ENCODE measurements around the gene SP100. TPM values are rescaled to one million over a fixed set of nuclear protein-coding genes. Genes with fewer than 3 reads are reported as not detected.

SP100 gene
- total and polyA plus RNA-seq, 5 donors from 2014 or later: 116 to 335 (median 123) TPM

GRCh38 chr2:230541934-230542380 lies 126.0 kb downstream of the SP100 start:
- ATAC-seq (ENCODE audit: low read depth in 2 of 2): no peak
- H3K27ac ChIP-seq (ENCODE audit: insufficient read depth, low read length, poor library complexity, severe bottlenecking): no peak overlapping the region
- no peaks in the 10 kb centered on the region for H3K27me3 ChIP-seq (ENCODE audit: control insufficient read depth, insufficient read depth, low read length)
- peaks cover 0 to 15% (median 0%) of the 10 kb centered on the region in 7 donors for H3K9me3 Mint-ChIP-seq
- H3K27me3 Mint-ChIP-seq: no peaks in the 10 kb centered on the region
- H3K4me3 Mint-ChIP-seq: no peak overlapping the region
- H3K36me3 Mint-ChIP-seq: peaks cover 67% of the 10 kb centered on the region
- H3K4me3 ChIP-seq (ENCODE audit: low read depth, low read length): no peak overlapping the region
- H3K36me3 ChIP-seq (ENCODE audit: control insufficient read depth, insufficient read depth, low read length): peaks cover 37% of the 10 kb centered on the region
- H3K9me3 ChIP-seq (ENCODE audit: control insufficient read depth in 2 of 2, low read length in 2 of 2): no peaks in the 10 kb centered on the region
- no peaks in the 10 kb centered on the region for H3K4me1 ChIP-seq (ENCODE audit: control insufficient read depth, insufficient read depth, low read length, poor library complexity, severe bottlenecking)
- peak overlapping the region in 1 of 3 donors; percentile 6 for H3K27ac Mint-ChIP-seq
- H3K4me1 Mint-ChIP-seq: peaks cover 4 to 14% (median 10%) of the 10 kb centered on the region in 4 donors
- DNase-seq: peak in 1 of 3 donors; percentile 16

- H3K4me3 Mint-ChIP-seq: no peak overlapping the region
- H3K9me3 Mint-ChIP-seq: peaks cover 0 to 15% (median 0%) of the 10 kb centered on the region in 7 donors
- no peaks in the 10 kb centered on the region for H3K4me1 ChIP-seq (ENCODE audit: control insufficient read depth, insufficient read depth, low read length, poor library complexity, severe bottlenecking)
- no peak overlapping the region for H3K4me3 ChIP-seq (ENCODE audit: low read depth, low read length)
- H3K27ac Mint-ChIP-seq: no peak overlapping the region
- no peaks in the 10 kb centered on the region for H3K9me3 ChIP-seq (ENCODE audit: control insufficient read depth in 2 of 2, low read length in 2 of 2)
- peaks cover 71% of the 10 kb centered on the region for H3K36me3 Mint-ChIP-seq
- H3K27me3 ChIP-seq (ENCODE audit: control insufficient read depth, insufficient read depth, low read length): no peaks in the 10 kb centered on the region
- H3K27me3 Mint-ChIP-seq: no peaks in the 10 kb centered on the region
- H3K4me1 Mint-ChIP-seq: peaks cover 4 to 11% (median 6%) of the 10 kb centered on the region in 4 donors
- ATAC-seq (ENCODE audit: low read depth in 2 of 2) (no peak), DNase-seq (no peak)
- H3K27ac ChIP-seq (ENCODE audit: insufficient read depth, low read length, poor library complexity, severe bottlenecking): no peak overlapping the region
- H3K36me3 ChIP-seq (ENCODE audit: control insufficient read depth, insufficient read depth, low read length): peaks cover 37% of the 10 kb centered on the region
Observed at GRCh38 chr2:230542751-230543150, 126.8 kb downstream of the SP100 start.

DNA sequence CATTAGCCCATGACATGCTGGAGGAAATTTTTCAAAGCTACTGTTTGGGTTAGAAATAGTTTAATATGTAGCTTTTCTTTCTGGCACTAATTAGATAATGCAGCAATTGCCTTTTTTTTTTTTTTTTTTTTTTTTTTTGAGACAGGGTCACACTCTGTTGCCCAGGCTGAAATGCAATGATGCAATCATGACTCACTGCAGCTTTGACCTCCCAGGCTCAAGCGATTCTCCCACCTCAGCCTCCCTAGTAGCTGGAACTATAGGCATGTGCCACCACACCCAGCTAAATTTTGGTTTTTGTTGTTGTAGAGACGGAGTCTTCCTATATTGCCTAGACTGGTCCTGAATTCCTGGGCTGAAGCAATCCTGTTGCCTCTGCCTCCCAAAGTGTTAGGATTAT lies 136.2 kb downstream of the SP100 start:
- Histone ChIP-seq H3K4me3 (ENCODE audit: low read depth, low read length) (no peak overlapping the region), H3K27ac (ENCODE audit: insufficient read depth, low read length, poor library complexity, severe bottlenecking) (no peak overlapping the region), H3K4me1 (ENCODE audit: control insufficient read depth, insufficient read depth, low read length, poor library complexity, severe bottlenecking) (no peaks in the 10 kb centered on the region), H3K27me3 (ENCODE audit: control insufficient read depth, insufficient read depth, low read length) (no peaks in the 10 kb centered on the region), H3K36me3 (ENCODE audit: control insufficient read depth, insufficient read depth, low read length) (no peaks in the 10 kb centered on the region), H3K9me3 (ENCODE audit: control insufficient read depth in 2 of 2, low read length in 2 of 2) (no peaks in the 10 kb centered on the region)
- Mint-ChIP-seq H3K9me3 (peaks cover 0 to 10% (median 2%) of the 10 kb centered on the region in 7 donors), H3K27ac (no peak overlapping the region), H3K4me3 (no peak overlapping the region), H3K36me3 (peaks cover 4% of the 10 kb centered on the region), H3K4me1 (peaks cover 14 to 19% (median 15%) of the 10 kb centered on the region in 4 donors), H3K27me3 (peaks cover 4% of the 10 kb centered on the region)
- no peak for ATAC-seq (ENCODE audit: low read depth in 2 of 2)
- no peak for DNase-seq

GRCh38 chr2:230557065-230557464 lies 141.1 kb downstream of the SP100 start:
- Mint-ChIP-seq H3K4me3 (no peak overlapping the region), H3K9me3 (peaks cover 1 to 12% (median 6%) of the 10 kb centered on the region in 7 donors), H3K36me3 (no peaks in the 10 kb centered on the region), H3K4me1 (peaks cover 12 to 24% (median 14%) of the 10 kb centered on the region in 4 donors), H3K27ac (peak overlapping the region in 1 of 3 donors; percentile 33), H3K27me3 (peaks cover 16% of the 10 kb centered on the region)
- ATAC-seq (ENCODE audit: low read depth in 2 of 2) (no peak), DNase-seq (no peak)
- Histone ChIP-seq H3K4me1 (ENCODE audit: control insufficient read depth, insufficient read depth, low read length, poor library complexity, severe bottlenecking) (no peaks in the 10 kb centered on the region), H3K36me3 (ENCODE audit: control insufficient read depth, insufficient read depth, low read length) (no peaks in the 10 kb centered on the region), H3K4me3 (ENCODE audit: low read depth, low read length) (no peak overlapping the region), H3K27ac (ENCODE audit: insufficient read depth, low read length, poor library complexity, severe bottlenecking) (no peak overlapping the region), H3K9me3 (ENCODE audit: control insufficient read depth in 2 of 2, low read length in 2 of 2) (no peaks in the 10 kb centered on the region), H3K27me3 (ENCODE audit: control insufficient read depth, insufficient read depth, low read length) (no peaks in the 10 kb centered on the region)

GRCh38 chr2:230564805-230565779 lies 149.1 kb downstream of the SP100 start:
- no peak overlapping the region for H3K4me3 Mint-ChIP-seq
- H3K27ac ChIP-seq (ENCODE audit: insufficient read depth, low read length, poor library complexity, severe bottlenecking): no peak overlapping the region
- H3K4me1 Mint-ChIP-seq: peaks cover 2 to 9% (median 5%) of the 10 kb centered on the region in 4 donors
- H3K36me3 Mint-ChIP-seq: no peaks in the 10 kb centered on the region
- H3K9me3 ChIP-seq (ENCODE audit: control insufficient read depth in 2 of 2, low read length in 2 of 2): peaks cover 0 to 4% of the 10 kb centered on the region in 2 experiments
- DNase-seq: no peak
- peaks cover 0 to 5% (median 2%) of the 10 kb centered on the region in 7 donors for H3K9me3 Mint-ChIP-seq
- peak overlapping the region in 1 of 3 donors; percentile 29 for H3K27ac Mint-ChIP-seq
- no peaks in the 10 kb centered on the region for H3K36me3 ChIP-seq (ENCODE audit: control insufficient read depth, insufficient read depth, low read length)
- no peaks in the 10 kb centered on the region for H3K27me3 ChIP-seq (ENCODE audit: control insufficient read depth, insufficient read depth, low read length)
- H3K27me3 Mint-ChIP-seq: peaks cover 15% of the 10 kb centered on the region
- H3K4me1 ChIP-seq (ENCODE audit: control insufficient read depth, insufficient read depth, low read length, poor library complexity, severe bottlenecking): no peaks in the 10 kb centered on the region
- H3K4me3 ChIP-seq (ENCODE audit: low read depth, low read length): no peak overlapping the region
- ATAC-seq (ENCODE audit: low read depth in 2 of 2): peak in 1 of 2 donors; percentile 28

GRCh38 chr2:230569298-230569697 lies 153.3 kb downstream of the SP100 start:
- peaks cover 2 to 15% (median 7%) of the 10 kb centered on the region in 4 donors for H3K4me1 Mint-ChIP-seq
- Histone ChIP-seq H3K27ac (ENCODE audit: insufficient read depth, low read length, poor library complexity, severe bottlenecking) (no peak overlapping the region), H3K4me1 (ENCODE audit: control insufficient read depth, insufficient read depth, low read length, poor library complexity, severe bottlenecking) (no peaks in the 10 kb centered on the region), H3K9me3 (ENCODE audit: control insufficient read depth in 2 of 2, low read length in 2 of 2) (peaks cover 2 to 10% of the 10 kb centered on the region in 2 experiments), H3K36me3 (ENCODE audit: control insufficient read depth, insufficient read depth, low read length) (no peaks in the 10 kb centered on the region), H3K27me3 (ENCODE audit: control insufficient read depth, insufficient read depth, low read length) (no peaks in the 10 kb centered on the region), H3K4me3 (ENCODE audit: low read depth, low read length) (no peak overlapping the region)
- H3K36me3 Mint-ChIP-seq: peaks cover 10% of the 10 kb centered on the region
- DNase-seq (no peak), ATAC-seq (ENCODE audit: low read depth in 2 of 2) (no peak)
- H3K4me3 Mint-ChIP-seq: no peak overlapping the region
- H3K9me3 Mint-ChIP-seq: peaks cover 0 to 19% (median 8%) of the 10 kb centered on the region in 7 donors
- no peak overlapping the region for H3K27ac Mint-ChIP-seq
- H3K27me3 Mint-ChIP-seq: peaks cover 10% of the 10 kb centered on the region

DNA sequence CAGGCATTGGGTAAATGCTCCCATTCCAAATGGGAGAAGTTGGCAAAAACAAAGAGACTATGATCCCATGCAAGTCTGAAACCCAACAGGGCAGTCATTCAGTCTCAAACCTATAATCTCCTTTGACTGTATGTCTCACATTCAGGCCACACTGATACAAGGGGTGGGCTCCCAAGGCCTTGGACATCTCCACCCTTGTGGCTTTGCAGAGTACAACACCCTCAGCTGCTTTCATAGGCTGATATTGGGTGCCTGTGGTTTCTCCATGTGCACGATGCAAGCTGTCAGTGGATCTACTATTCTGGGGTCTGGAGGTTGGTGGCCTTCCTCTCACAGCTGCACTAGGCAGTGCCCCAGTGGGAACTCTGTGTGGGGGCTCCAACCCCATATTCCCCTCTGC lies 155.0 kb downstream of the SP100 start:
- Mint-ChIP-seq H3K9me3 (peaks cover 6 to 27% (median 10%) of the 10 kb centered on the region in 7 donors), H3K4me1 (peaks cover 3 to 10% (median 7%) of the 10 kb centered on the region in 4 donors), H3K27ac (no peak overlapping the region), H3K27me3 (peaks cover 14% of the 10 kb centered on the region), H3K36me3 (peaks cover 13% of the 10 kb centered on the region), H3K4me3 (no peak overlapping the region)
- Histone ChIP-seq H3K27me3 (ENCODE audit: control insufficient read depth, insufficient read depth, low read length) (no peaks in the 10 kb centered on the region), H3K4me1 (ENCODE audit: control insufficient read depth, insufficient read depth, low read length, poor library complexity, severe bottlenecking) (no peaks in the 10 kb centered on the region), H3K4me3 (ENCODE audit: low read depth, low read length) (no peak overlapping the region), H3K9me3 (ENCODE audit: control insufficient read depth in 2 of 2, low read length in 2 of 2) (peaks cover 2 to 10% of the 10 kb centered on the region in 2 experiments), H3K27ac (ENCODE audit: insufficient read depth, low read length, poor library complexity, severe bottlenecking) (no peak overlapping the region), H3K36me3 (ENCODE audit: control insufficient read depth, insufficient read depth, low read length) (no peaks in the 10 kb centered on the region)
- DNase-seq (no peak), ATAC-seq (ENCODE audit: low read depth in 2 of 2) (no peak)
